OCI-LY1 (cell line): ENCODE measurements around the gene LIPC.

ENCODE experiments used
- H2AFZ ChIP-seq: fragments of 200-600 bp; sonication (generic), shearing (Covaris generic); 2 replicates; pipeline ENCODE4 v1.6.0; 2014; ENCODE audit warnings: antibody characterized with exemption, mild to moderate bottlenecking, low read length
- H3F3A ChIP-seq: fragments of 200-600 bp; sonication (generic), shearing (Covaris generic); 2 replicates; pipeline ENCODE4 v1.6.0; 2014; ENCODE audit warnings: mild to moderate bottlenecking, antibody characterized with exemption, low read length, moderate library complexity; ENCODE audit not compliant: insufficient read depth
- H3K27ac ChIP-seq: fragments of 200-600 bp; sonication (generic); 2 replicates; pipeline ENCODE4 v1.5.1; 2014; ENCODE audit warnings: low read length, mixed run types, mild to moderate bottlenecking, low read depth; ENCODE audit not compliant: poor library complexity, severe bottlenecking
- H3K27me3 ChIP-seq: fragments of 200-600 bp; sonication (generic); 2 replicates; pipeline ENCODE4 v1.6.0; 2014; ENCODE audit warnings: antibody characterized with exemption, mild to moderate bottlenecking, low read length, moderate library complexity; ENCODE audit not compliant: insufficient read depth
- H3K36me3 ChIP-seq: fragments of 200-600 bp; sonication (generic); 2 replicates; pipeline ENCODE4 v1.6.1; 2014; ENCODE audit warnings: mild to moderate bottlenecking, antibody characterized with exemption, low read length, moderate library complexity, mixed read lengths; ENCODE audit not compliant: insufficient read depth
- H3K4me1 ChIP-seq: fragments of 200-600 bp; sonication (generic); 2 replicates; pipeline ENCODE4 v1.5.1; 2014; ENCODE audit warnings: mild to moderate bottlenecking, low read length, moderate library complexity; ENCODE audit not compliant: insufficient read depth, severe bottlenecking
- H3K4me2 ChIP-seq: fragments of 200-600 bp; sonication (generic), shearing (Covaris generic); 2 replicates; pipeline ENCODE4 v1.6.1; 2014; ENCODE audit warnings: low read length
- H3K4me3 ChIP-seq: fragments of 200-600 bp; sonication (generic); 2 replicates; pipeline ENCODE4 v1.5.1; 2014; ENCODE audit warnings: low read length, low read depth, mild to moderate bottlenecking, mixed read lengths; ENCODE audit not compliant: poor library complexity, severe bottlenecking
- H3K79me2 ChIP-seq: fragments of 200-600 bp; shearing (Covaris generic); 2 replicates; pipeline ENCODE4 v1.6.1; 2016; ENCODE audit warnings: mixed run types, low read length, mixed read lengths; ENCODE audit not compliant: insufficient read depth
- H3K9ac ChIP-seq: fragments of 200-600 bp; sonication (generic), shearing (Covaris generic); 2 replicates; pipeline ENCODE4 v1.6.1; 2014; ENCODE audit warnings: mild to moderate bottlenecking, low read length, mixed read lengths
- H3K9me2 ChIP-seq: fragments of 200-600 bp; sonication (generic), shearing (Covaris generic); 2 replicates; pipeline ENCODE4 v1.6.1; 2014; ENCODE audit warnings: low read depth, mild to moderate bottlenecking, low read length, mixed read lengths
- H3K9me3 ChIP-seq: fragments of 200-600 bp; shearing (Covaris generic); 2 replicates; pipeline ENCODE4 v1.6.1; 2014; ENCODE audit warnings: low read length, mixed read lengths
- H4K20me1 ChIP-seq: fragments of 200-600 bp; sonication (generic), shearing (Covaris generic); 2 replicates; pipeline ENCODE4 v1.6.0; 2016; ENCODE audit warnings: mild to moderate bottlenecking, low read length; ENCODE audit not compliant: insufficient read depth
- CTCF ChIP-seq: fragments of 200-600 bp; sonication (generic), shearing (Covaris generic); IDR thresholded peaks from 2 replicates; pipeline ENCODE4 v1.5.1; 2017; ENCODE audit warnings: mild to moderate bottlenecking, antibody characterized with exemption, low read length, moderate library complexity, mixed read lengths
- EZH2 ChIP-seq: fragments of 200-600 bp; sonication (generic), shearing (Covaris generic); IDR thresholded peaks from 2 replicates; pipeline ENCODE4 v1.8.0; 2017; ENCODE audit warnings: borderline replicate concordance, mixed run types, mild to moderate bottlenecking, antibody characterized with exemption, low read length, moderate library complexity, mixed read lengths

LIPC gene

GRCh38 chr15:58611731-58612676, 180.2 kb downstream of the LIPC start:
- H3K79me2 ChIP-seq: no peaks in the 10 kb centered on the region
- peak overlapping the region; percentile 14 for H3K27ac ChIP-seq
- H3K36me3 ChIP-seq: peaks cover 78% of the 10 kb centered on the region

DNA sequence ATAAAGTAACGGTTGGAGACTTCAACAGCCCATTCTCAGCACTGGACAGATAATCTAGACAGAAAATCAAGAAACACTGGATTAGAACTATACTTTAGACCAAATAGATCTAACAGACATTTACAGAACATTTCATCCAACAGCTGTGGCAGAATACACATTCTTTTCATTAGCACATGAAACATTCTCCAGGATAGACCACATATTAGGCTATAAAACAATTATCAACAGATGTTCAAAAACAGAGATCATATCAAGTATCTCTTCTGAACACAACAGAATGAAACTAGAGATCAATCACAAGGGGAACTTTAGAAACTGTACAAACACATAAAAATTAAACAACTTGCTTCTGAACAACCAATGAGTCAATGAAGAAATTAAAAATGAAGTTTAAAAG, 184.4 kb downstream of the LIPC start:
- no peaks in the 10 kb centered on the region for H3K79me2 ChIP-seq

More at GRCh38 chr15:58611731-58612676, 180.2 kb downstream of the LIPC start:
- Histone ChIP-seq H3K4me1 (peaks cover 25% of the 10 kb centered on the region), H3K9ac (no peak overlapping the region), H3K27me3 (no peaks in the 10 kb centered on the region), H3K4me3 (no peak overlapping the region), H4K20me1 (no peaks in the 10 kb centered on the region), H3K9me3 (peaks cover 8% of the 10 kb centered on the region), H3K9me2 (no peaks in the 10 kb centered on the region), H3F3A (no peaks in the 10 kb centered on the region), H3K4me2 (no peak overlapping the region), H2AFZ (no peak overlapping the region)
- no peak; the same call in 1 of the 2 replicates for TF ChIP-seq CTCF
- TF ChIP-seq EZH2: no peak

More for the DNA sequence above, 184.4 kb downstream of the LIPC start:
- Histone ChIP-seq H3K4me2 (no peak overlapping the region), H4K20me1 (no peaks in the 10 kb centered on the region), H3K36me3 (peaks cover 83% of the 10 kb centered on the region), H3K27ac (no peak overlapping the region), H3K9me3 (peaks cover 16% of the 10 kb centered on the region), H3K9ac (no peak overlapping the region), H3F3A (peaks cover 7% of the 10 kb centered on the region; the same call in 1 of the 2 replicates), H3K27me3 (no peaks in the 10 kb centered on the region), H3K4me3 (no peak overlapping the region), H2AFZ (no peak overlapping the region), H3K9me2 (no peaks in the 10 kb centered on the region), H3K4me1 (peaks cover 4% of the 10 kb centered on the region)
- TF ChIP-seq CTCF (no peak), EZH2 (no peak)
